ENCODE results near the gene GSC.

GRCh38 chr14:94750371-94750770 lies 19.5 kb downstream of the GSC start:
- TF ChIP-seq CTCF (IDR thresholded peaks at IDR 0.05) (no peak), POLR2A (IDR thresholded peaks at IDR 0.05) (no peak)

Data from uterus (tissue), 2 donors.